Duodenal mucosa (tissue), 2 donors: ENCODE results near the gene CDT1.

Experiments used
- H3K27ac ChIP-seq: one replicate; pipeline ENCODE4 v1.7.0; 2013; ENCODE audit warnings: low read depth, low read length
- H3K27me3 ChIP-seq, 2 donors: one replicate each; pipeline ENCODE4 v1.7.0; 2013; ENCODE audit warnings: low read length in 2 of 2, control low read depth in 1 of 2; ENCODE audit not compliant: insufficient read depth in 2 of 2, control insufficient read depth in 1 of 2
- H3K36me3 ChIP-seq, 2 donors: one replicate each; pipeline ENCODE4 v1.7.0; 2013; ENCODE audit warnings: low read length in 2 of 2, control low read depth in 1 of 2; ENCODE audit not compliant: insufficient read depth in 2 of 2, control insufficient read depth in 1 of 2
- H3K4me1 ChIP-seq, 2 donors: one replicate each; pipeline ENCODE4 v1.7.0; 2013; ENCODE audit warnings: low read length in 2 of 2, control low read depth in 1 of 2; ENCODE audit not compliant: insufficient read depth in 2 of 2, control insufficient read depth in 1 of 2
- H3K4me3 ChIP-seq, 2 donors: one replicate each; pipeline ENCODE4 v1.7.0; 2013; ENCODE audit warnings: low read length in 2 of 2, low read depth in 1 of 2
- H3K9ac ChIP-seq, 2 donors: one replicate each; pipeline ENCODE4 v1.7.0; 2013; ENCODE audit warnings: low read length in 2 of 2, low read depth in 1 of 2
- H3K9me3 ChIP-seq, 2 donors: one replicate each; pipeline ENCODE4 v1.7.0; 2013; ENCODE audit warnings: low read length in 2 of 2, control low read depth in 1 of 2; ENCODE audit not compliant: control insufficient read depth in 1 of 2

CDT1 gene

DNA sequence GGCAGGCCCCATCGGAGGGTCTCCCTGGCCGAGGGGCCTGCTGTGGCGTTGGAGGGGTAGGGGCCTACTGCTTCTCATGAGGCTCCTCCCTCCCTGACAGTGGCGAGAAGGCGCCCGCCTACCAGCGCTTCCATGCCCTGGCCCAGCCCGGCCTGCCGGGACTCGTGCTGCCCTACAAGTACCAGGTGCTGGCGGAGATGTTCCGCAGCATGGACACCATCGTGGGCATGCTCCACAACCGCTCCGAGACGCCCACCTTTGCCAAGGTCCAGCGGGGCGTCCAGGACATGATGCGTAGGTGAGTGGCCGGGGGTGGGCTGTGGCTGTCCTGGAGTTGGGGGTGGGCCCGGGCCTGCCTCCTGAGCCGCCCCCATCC is 1.7 kb downstream of the CDT1 start:
- no peaks in the 10 kb centered on the region for H3K9me3 ChIP-seq
- peaks cover 8 to 28% of the 10 kb centered on the region in 2 donors for H3K36me3 ChIP-seq
- H3K27me3 ChIP-seq = no peaks in the 10 kb centered on the region
- H3K27ac ChIP-seq = no peak overlapping the region
- no peak overlapping the region for H3K4me3 ChIP-seq
- no peak overlapping the region for H3K9ac ChIP-seq
- H3K4me1 ChIP-seq = peaks cover 11 to 19% of the 10 kb centered on the region in 2 donors

DNA sequence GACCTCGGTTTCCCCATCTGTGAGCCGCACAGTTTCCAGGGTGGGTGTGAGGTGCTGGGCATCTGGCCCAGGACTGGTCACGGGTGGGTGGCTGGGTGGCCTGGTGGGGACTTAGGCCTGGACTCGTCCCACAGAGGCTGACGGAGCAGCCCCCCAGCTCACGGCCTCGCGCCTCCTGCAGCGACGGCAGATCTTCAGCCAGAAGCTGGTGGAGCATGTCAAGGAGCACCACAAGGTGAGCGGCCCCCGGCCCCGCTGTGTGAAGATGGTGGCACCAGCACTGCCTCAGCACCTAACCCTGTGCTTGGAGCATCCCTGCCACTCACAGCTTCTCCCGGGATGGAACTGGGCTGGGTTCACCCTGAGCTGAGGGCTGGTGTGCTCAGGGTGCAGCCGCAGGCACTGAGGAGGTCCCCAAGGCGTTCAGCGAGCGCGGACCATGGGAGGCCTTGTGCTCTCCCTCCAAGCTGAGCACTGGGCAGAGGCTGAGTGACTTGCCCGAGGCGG is 2.4 kb downstream of the CDT1 start:
- H3K4me3 ChIP-seq = no peak overlapping the region
- peaks cover 8 to 28% of the 10 kb centered on the region in 2 donors for H3K36me3 ChIP-seq
- no peaks in the 10 kb centered on the region for H3K9me3 ChIP-seq
- H3K9ac ChIP-seq = no peak overlapping the region
- peaks cover 17 to 25% of the 10 kb centered on the region in 2 donors for H3K4me1 ChIP-seq
- no peak overlapping the region for H3K27ac ChIP-seq
- H3K27me3 ChIP-seq = no peaks in the 10 kb centered on the region

DNA sequence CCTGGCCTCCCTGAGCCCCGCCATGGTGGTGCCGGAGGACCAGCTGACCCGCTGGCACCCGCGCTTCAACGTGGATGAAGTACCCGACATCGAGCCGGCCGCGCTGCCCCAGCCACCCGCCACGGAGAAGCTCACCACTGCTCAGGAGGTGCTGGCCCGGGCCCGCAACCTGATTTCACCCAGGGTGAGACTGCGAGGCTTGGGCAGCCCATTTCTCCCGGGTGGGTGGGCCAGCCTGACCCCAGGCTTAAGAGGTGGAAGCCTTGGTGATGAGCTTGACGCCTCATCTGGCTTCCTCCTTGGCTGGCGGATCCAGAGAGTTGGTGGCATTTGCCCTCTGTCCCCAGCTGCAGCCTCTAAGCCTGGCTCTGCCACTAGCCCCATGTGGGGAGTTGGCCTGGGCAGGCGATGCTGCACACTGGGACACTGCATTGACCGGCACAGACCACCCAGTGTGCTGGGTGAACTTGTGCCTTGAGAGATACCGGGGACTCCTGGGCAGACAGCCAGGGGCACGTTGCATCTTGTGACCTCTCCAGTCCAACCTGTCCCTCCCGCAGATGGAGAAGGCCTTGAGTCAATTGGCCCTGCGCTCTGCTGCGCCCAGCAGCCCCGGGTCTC is 3.0 kb downstream of the CDT1 start:
- Histone ChIP-seq H3K4me1 (peaks cover 19 to 28% of the 10 kb centered on the region in 2 donors), H3K9me3 (no peaks in the 10 kb centered on the region), H3K36me3 (peaks cover 8 to 28% of the 10 kb centered on the region in 2 donors), H3K27ac (no peak overlapping the region), H3K9ac (no peak overlapping the region), H3K27me3 (no peaks in the 10 kb centered on the region), H3K4me3 (no peak overlapping the region)

DNA sequence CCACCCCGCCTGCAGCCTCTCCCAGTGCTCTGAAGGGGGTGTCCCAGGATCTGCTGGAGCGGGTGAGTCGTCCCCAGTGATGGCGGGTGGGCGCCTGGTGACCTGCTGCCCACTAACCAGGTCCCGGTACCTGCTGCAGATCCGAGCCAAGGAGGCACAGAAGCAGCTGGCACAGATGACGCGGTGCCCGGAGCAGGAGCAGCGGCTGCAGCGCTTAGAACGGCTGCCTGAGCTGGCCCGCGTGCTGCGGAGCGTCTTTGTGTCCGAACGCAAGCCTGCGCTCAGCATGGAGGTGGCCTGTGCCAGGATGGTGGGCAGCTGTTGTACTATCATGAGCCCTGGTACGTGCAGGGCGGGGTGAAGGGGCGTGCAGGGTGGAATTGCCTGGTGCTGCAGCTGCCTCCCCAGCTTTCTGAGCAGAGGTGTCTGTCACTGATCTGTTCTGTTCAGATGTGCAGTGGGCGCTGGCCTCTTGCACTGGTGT is 3.6 kb downstream of the CDT1 start:
- H3K9me3 ChIP-seq = no peaks in the 10 kb centered on the region
- no peak overlapping the region for H3K9ac ChIP-seq
- H3K27me3 ChIP-seq = no peaks in the 10 kb centered on the region
- no peak overlapping the region for H3K4me3 ChIP-seq
- H3K36me3 ChIP-seq = peaks cover 8 to 28% of the 10 kb centered on the region in 2 donors
- H3K27ac ChIP-seq = no peak overlapping the region
- peaks cover 19 to 31% of the 10 kb centered on the region in 2 donors for H3K4me1 ChIP-seq

DNA sequence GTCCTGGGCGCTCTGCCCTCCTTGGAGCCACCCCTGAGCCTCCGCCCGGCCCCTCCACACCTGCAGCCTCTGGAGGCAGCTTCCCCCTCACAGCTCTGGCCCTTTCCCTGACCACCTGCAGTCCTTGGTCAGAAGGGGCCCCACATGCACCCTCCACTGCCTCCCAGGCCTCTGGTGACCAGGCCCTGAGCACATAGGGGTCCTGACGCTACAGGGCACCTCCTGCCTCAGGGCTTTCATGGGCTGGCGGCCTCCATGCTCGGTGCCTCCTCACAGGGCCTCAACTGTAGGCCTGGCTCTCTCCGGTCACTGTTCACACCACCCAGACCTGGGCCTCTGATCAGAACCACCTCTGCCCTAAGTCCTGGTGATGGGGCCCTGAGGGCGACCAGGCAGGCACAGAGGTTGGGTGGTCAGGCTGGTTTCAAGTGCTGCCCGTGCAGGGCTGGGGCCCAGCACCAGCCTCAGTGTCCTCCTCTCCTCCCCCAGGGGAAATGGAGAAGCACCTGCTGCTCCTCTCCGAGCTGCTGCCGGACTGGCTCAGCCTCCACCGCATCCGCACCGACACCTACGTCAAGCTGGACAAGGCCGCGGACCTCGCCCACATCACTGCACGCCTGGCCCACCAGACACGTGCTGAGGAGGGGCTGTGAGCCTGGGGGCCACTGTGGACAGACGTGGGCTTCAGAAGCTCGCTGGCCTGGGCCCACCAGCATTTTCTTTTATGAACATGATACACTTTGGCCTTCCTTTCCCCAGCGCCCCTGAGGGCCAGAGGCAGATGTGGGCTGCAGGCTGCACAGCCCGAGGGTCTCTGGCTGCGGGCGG is 4.3 kb downstream of the CDT1 start:
- peaks cover 21 to 36% of the 10 kb centered on the region in 2 donors for H3K4me1 ChIP-seq
- no peak overlapping the region for H3K4me3 ChIP-seq
- H3K27me3 ChIP-seq = no peaks in the 10 kb centered on the region
- H3K36me3 ChIP-seq = peaks cover 8 to 28% of the 10 kb centered on the region in 2 donors
- H3K9me3 ChIP-seq = no peaks in the 10 kb centered on the region
- H3K9ac ChIP-seq = no peak overlapping the region
- H3K27ac ChIP-seq = no peak overlapping the region

DNA sequence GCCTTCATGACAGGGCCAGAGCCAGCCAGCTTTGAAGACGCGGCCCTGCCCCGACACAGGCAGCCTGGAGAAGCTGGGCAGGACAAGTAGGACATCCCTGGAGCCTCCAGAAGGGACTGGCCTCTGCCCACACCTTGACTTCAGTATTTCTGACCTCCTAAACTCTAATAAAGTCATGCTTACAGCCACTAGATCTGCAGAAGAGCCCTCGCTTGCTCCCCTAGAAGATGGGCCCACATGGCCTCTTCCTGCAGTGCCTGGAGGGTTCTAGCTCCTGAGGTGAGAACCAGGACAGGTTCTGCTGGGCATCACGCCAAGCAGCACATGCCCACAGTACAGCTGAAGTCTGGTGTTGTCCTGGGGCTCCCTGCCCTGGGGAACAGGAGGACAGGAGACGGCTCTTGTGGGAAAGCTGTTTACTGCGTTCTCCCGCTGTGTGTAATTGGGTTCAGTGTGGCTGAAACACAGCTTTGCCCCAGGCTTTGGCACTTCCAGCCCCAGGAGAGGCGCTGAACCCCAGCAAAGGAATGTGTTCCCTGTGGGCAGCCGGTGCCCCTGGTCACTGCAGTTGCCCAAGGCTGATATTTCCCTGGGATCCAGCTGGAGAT is 5.6 kb downstream of the CDT1 start:
- Histone ChIP-seq H3K4me1 (peaks cover 21 to 35% of the 10 kb centered on the region in 2 donors), H3K27me3 (no peaks in the 10 kb centered on the region), H3K9me3 (no peaks in the 10 kb centered on the region), H3K4me3 (no peak overlapping the region), H3K27ac (no peak overlapping the region), H3K9ac (no peak overlapping the region), H3K36me3 (peaks cover 8 to 28% of the 10 kb centered on the region in 2 donors)

DNA sequence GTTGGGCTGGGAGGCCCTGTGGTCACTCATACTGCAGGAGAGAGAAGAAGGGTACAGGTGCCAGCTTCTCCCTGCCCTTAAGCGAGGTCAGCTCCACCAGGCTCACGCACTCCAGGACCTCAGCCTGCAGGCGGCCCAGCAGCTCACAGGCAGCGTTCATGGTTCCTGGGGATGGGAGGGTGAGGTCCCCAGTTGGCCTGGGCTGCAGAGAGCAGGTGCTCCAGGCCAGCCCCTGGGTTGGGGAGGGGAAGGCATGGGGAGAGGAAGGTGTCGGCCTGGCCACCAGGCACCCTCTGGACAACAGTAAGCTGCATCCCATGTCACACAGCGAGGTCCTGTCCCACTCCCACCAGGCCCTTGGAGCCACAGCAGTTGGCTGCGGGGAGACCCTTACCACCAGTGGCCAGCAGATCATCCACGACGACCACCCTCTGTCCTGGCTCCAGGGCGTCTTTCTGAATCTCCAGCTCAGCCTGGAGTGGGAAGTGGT is 6.1 kb downstream of the CDT1 start:
- Histone ChIP-seq H3K27me3 (no peaks in the 10 kb centered on the region), H3K36me3 (peaks cover 8 to 28% of the 10 kb centered on the region in 2 donors), H3K9ac (peak overlapping the region in 1 of 2 donors; percentile 73), H3K4me3 (peak overlapping the region; percentile 80), H3K9me3 (no peaks in the 10 kb centered on the region), H3K4me1 (peaks cover 19 to 29% of the 10 kb centered on the region in 2 donors), H3K27ac (no peak overlapping the region)

DNA sequence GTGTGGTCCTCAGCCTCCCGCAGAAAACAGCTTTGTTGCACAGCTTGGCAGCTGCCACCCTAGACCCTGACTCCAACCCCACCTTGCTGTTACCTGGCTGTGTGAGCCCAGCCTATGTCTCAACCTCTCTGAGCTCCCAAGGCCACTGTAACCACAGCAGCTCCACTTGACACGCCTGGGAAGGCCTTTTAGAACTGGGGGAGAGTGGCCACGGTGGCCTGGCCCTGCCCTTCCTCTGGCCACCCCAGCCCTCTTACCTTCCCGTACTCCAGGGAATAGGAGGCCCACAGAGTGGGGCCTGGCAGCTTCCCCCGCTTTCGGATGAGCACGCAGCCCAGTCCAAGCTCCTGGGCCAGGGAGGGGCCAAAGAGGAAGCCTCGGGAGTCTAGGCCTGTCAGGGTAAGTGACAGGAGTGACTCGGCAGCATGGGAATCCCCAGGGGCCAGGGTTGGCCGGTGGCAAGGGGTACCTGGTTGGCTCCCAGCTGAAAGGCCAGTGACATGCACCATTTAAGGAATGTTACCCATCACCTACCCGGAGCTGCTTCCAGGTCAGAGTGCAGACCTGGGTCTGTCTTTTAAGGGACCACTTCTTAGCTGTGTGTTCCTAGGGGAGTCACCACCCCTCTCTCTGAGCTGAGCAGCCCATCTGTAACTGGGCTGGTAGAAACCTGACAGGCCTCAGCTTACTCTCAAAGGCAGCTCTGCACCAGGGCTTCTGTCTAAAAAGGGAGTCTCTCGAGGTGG is 6.8 kb downstream of the CDT1 start:
- peak overlapping the region; percentile 80 for H3K4me3 ChIP-seq
- H3K36me3 ChIP-seq = peaks cover 8 to 28% of the 10 kb centered on the region in 2 donors
- H3K27me3 ChIP-seq = no peaks in the 10 kb centered on the region
- peaks cover 15 to 26% of the 10 kb centered on the region in 2 donors for H3K4me1 ChIP-seq
- H3K27ac ChIP-seq = peak overlapping the region; percentile 75
- peak overlapping the region; percentile 71 to 73 for H3K9ac ChIP-seq
- no peaks in the 10 kb centered on the region for H3K9me3 ChIP-seq

DNA sequence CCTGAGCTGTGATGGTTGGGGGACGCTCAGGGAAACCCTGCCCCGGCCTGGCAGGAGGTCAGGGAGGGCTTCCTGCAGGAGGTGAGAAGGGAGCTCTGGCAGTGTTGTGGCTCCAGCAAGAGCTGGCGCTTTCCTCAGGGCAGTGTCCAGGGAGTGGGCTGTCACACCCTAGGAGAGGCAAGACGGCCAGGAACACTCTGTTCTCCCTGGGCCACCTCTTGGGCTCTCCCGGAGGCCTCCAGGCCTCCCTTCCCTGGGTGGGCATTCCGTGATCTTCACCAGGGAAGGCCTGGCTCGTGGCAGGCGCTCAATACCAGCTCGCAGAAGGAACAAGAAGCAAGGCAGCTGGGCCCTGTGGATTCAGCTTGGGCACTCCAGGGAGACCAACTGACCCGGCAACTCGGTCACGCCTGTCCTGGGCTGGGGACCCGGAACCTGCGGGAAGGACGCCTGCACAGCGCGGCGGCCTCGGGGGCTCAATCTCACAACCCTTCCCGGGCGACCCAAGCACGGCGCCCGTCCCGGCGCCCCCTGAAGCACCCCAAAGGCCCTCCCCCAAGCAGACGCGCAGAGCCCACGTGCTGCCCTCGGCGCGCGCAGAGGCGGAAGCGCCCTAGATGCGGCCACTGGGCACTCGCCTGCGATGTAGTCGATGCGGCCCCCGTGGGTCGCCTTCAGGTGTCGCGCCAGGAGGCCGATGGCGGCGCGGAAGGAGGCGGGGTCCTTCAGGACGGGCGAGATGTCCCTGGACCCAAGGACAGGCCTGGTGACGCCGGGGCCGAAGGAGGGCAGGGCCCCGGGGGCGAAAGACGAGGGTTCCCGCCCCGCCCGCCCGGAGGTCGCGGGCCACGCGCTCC is 7.6 kb downstream of the CDT1 start:
- no peaks in the 10 kb centered on the region for H3K27me3 ChIP-seq
- H3K9ac ChIP-seq = peak overlapping the region; percentile 71 to 73
- peaks cover 8 to 28% of the 10 kb centered on the region in 2 donors for H3K36me3 ChIP-seq
- no peaks in the 10 kb centered on the region for H3K9me3 ChIP-seq
- peak overlapping the region; percentile 75 for H3K27ac ChIP-seq
- H3K4me1 ChIP-seq = peaks cover 15 to 26% of the 10 kb centered on the region in 2 donors
- H3K4me3 ChIP-seq = peak overlapping the region; percentile 80
